OCI-LY1 (cell line): ENCODE measurements around the gene ME3.

Experiments used
- EZH2 ChIP-seq: fragments of 200-600 bp; sonication (generic), shearing (Covaris generic); IDR thresholded peaks from 2 replicates; pipeline ENCODE4 v1.8.0; 2017; ENCODE audit warnings: borderline replicate concordance, mixed run types, mild to moderate bottlenecking, antibody characterized with exemption, low read length, moderate library complexity, mixed read lengths
- TF ChIP-seq, protein P1 (sequence below): fragments of 200-600 bp; sonication (generic), shearing (Covaris generic); IDR thresholded peaks from 2 replicates; pipeline ENCODE4 v1.5.1; 2017; ENCODE audit warnings: mild to moderate bottlenecking, antibody characterized with exemption, low read length, moderate library complexity, mixed read lengths

DNA sequence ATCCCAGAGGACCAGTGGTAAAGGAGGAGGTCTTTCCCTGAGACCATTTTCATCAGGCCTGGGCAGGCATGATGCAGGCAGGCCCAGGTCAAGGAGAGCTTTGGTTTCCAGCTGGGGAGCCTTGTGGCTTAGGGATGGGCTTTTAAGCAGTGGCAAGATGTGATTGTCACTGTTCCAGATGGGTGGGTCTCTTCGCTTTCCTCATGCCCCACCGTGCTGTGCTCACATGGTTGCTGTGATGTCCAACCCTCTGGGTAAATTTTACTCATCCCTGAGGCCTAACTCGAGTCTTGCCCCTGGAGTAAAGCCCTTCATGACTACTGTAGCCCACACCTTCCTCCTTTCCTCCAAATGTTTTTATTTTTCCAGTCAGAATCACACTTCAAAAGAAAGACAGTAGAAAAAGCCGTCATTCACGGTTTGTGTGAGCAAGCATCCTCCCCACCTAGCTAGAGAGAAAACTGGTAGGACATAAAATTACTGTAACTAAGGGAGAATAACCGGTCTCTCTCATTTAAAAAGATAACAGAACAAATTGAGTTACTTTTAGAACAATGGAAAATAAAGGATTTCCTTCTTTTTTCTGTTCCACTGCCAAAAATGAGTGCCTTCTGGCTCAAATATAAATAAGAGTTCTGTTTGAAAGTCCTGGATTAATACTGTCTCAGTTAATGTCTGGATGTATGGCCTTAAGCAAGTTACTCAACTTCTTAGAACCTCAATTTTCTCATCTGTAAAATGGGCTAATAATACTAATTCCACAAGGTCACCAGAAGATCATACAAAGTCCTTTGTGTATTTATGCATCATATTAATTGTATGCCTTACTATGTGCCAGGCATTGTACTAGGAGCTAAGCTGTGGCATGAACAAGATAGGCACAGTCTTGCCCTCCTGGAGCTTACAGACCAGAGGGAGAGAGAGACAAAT is 84.9 kb downstream of the ME3 start:
- TF ChIP-seq, protein P1, sequence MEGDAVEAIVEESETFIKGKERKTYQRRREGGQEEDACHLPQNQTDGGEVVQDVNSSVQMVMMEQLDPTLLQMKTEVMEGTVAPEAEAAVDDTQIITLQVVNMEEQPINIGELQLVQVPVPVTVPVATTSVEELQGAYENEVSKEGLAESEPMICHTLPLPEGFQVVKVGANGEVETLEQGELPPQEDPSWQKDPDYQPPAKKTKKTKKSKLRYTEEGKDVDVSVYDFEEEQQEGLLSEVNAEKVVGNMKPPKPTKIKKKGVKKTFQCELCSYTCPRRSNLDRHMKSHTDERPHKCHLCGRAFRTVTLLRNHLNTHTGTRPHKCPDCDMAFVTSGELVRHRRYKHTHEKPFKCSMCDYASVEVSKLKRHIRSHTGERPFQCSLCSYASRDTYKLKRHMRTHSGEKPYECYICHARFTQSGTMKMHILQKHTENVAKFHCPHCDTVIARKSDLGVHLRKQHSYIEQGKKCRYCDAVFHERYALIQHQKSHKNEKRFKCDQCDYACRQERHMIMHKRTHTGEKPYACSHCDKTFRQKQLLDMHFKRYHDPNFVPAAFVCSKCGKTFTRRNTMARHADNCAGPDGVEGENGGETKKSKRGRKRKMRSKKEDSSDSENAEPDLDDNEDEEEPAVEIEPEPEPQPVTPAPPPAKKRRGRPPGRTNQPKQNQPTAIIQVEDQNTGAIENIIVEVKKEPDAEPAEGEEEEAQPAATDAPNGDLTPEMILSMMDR = no peak
- no peak for TF ChIP-seq EZH2
